Adrenal gland (tissue), 12 donors: ENCODE results near the gene COL18A1. TPM values are rescaled to one million over a fixed set of nuclear protein-coding genes. Genes with fewer than 3 reads are reported as not detected.

Experiments
- DNase-seq, 7 donors: peaks; one replicate each; pipeline ENCODE4 v3.0.0-alpha.2; 2019 to 2020
- H3K27ac ChIP-seq, 5 donors: fragments of 200-600 bp; sonication (generic) in 4 of 5; 1 replicate in 3 of 5; 2 replicates in 2 of 5; pipeline versions ENCODE4 v1.5.1 to v1.8.0; 2016 to 2020; ENCODE audit warnings: mild to moderate bottlenecking in 1 of 5
- H3K27me3 ChIP-seq: fragments of 200-600 bp; 2 replicates; pipeline ENCODE4 v1.8.0; 2021
- H3K36me3 ChIP-seq, 2 donors: fragments of 200-600 bp; replicated peaks in 1 of 2; 1 replicate in 1 of 2; 2 replicates in 1 of 2; pipeline versions ENCODE4 v1.5.1 to v1.8.0; 2018 to 2022
- H3K4me1 ChIP-seq, 2 donors: fragments of 200-600 bp; replicated peaks in 1 of 2; 1 replicate in 1 of 2; 2 replicates in 1 of 2; pipeline versions ENCODE4 v1.5.1 to v1.8.0; 2018 to 2021
- H3K4me3 ChIP-seq, 4 donors: fragments of 200-600 bp; sonication (generic) in 3 of 4; one replicate each; pipeline ENCODE4 v1.5.1; 2016 to 2018
- H3K9me3 ChIP-seq, 3 donors: fragments of 200-600 bp; sonication (generic) in 1 of 3; replicated peaks in 1 of 3; 1 replicate in 2 of 3; 2 replicates in 1 of 3; pipeline versions ENCODE4 v1.5.1 to v1.8.0; 2016 to 2021
- POLR2A ChIP-seq, 2 donors: fragments of 450-650 bp; IDR thresholded peaks; one replicate each; pipeline ENCODE4 v1.6.1; 2017; ENCODE audit warnings: antibody characterized with exemption in 2 of 2, mild to moderate bottlenecking in 2 of 2, moderate library complexity in 1 of 2
- WGBS, 4 donors: extraction: QIAGEN DNeasy Blood & Tissue Kit in 2 of 4; methylation state at CpG; one replicate each; pipeline versions ENCODE4 v1.1.5 to v1.1.7; 2013 to 2017; 5-methylcytosine and 5-hydroxymethylcytosine counted together
- intact Hi-C, 2 donors: fragments of 100-400 bp; cut with DNase I; formaldehyde crosslinking; loops; one replicate each; pipeline versions ENCODE4 v1.14.1 to v1.15.0; 2022 to 2023
- polyA plus RNA-seq, 3 donors: library from polyadenylated mRNA; stranded (reverse); fragments of 200-250 nt in 2 of 3; fragments of 350-450 nt in 1 of 3; fragmentation: Illumina TruSeq in 1 of 3; extraction: RNeasy Lipid Tissue Mini Kit (QIAGEN cat#74804) in 1 of 3; gene quantifications; one replicate each; pipeline ENCODE4 v1.2.3, GENCODE V29; 2013 to 2014
- total RNA-seq, 9 donors: library from RNA; depleted of rRNA in 4 of 9; stranded (reverse); fragments of >200 nt in 4 of 9; fragments of 120-200 nt in 1 of 9; fragmentation: NEBNext Ultra II Directional in 1 of 9; extraction: Animal tissue kit (Norgen Biotek cat#: 25700) in 1 of 9; gene quantifications; one replicate each; pipeline versions ENCODE4 v1.1.0 to v1.2.4, GENCODE V29; 2013 to 2023
- TF ChIP-seq, protein P1 (sequence below), 6 experiments: fragments of 450-650 bp in 4 of 6; fragments of 200-600 bp in 2 of 6; sonication (generic) in 1 of 6; IDR thresholded peaks; 1 replicate in 5 of 6; 2 replicates in 1 of 6; pipeline versions ENCODE4 v1.5.1 to v1.8.0; 2016 to 2021; ENCODE audit warnings: antibody characterized with exemption in 6 of 6, mild to moderate bottlenecking in 2 of 6, moderate library complexity in 1 of 6
- donor health status: healthy with polysubstance abuse.
- donor health status: Bipolar disorder and iron deficiency.
- donor health status: DM: yes; HTN: yes; CAD: no.
- donor health status: DM: no; HTN: no; CAD: no.
- donor health status: DM: no; HTN: no; CAD: no.
- donor health status: DM: yes; HTN: yes; CAD: no.

COL18A1 gene
- total and polyA plus RNA-seq, 12 donors = 10.9 to 244 (median 141) TPM

DNA sequence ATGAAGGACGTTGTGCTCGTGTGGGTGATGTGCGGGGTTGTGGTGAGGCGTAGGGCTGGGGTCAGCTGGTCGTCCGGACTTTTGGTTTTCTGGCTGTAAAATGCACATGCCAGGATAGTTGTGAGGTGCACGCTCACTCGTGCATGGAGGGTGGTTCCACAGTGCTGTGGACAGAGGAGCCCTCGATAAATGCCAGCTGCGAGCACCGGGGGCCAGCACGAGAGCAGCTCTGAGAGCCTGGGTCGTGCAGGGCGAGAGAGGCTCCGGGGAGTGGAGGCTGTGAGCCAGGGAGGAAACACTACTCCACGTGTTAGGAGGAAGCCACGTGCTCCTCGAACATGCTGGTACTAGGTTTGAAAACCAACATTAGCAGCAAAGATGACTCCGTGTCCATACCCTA is 39.4 kb downstream of the COL18A1 start:
- intact Hi-C loops = loop anchor here (5.0 kb wide), 2 partner anchors 137 to 302 kb away; no protein-coding TSS in a partner anchor

DNA sequence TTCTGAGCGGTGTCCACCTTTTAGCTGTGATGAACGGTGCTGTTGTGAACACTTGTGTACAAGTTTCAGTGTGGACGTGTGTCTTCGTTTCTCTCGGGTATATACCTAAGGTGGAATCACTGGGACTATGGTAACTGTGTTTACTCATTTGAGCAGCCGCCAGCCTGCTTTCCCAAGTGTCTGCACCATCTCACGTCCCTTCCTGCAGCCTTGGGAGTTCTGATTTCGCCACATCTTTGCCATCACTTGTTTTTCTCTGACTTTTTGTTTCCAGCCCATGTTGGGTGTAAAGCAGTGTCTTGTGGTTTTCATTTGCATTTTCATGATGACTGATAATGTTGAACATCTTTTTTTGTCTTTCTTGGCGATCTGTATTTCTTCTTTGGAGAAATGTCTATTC is 40.4 kb downstream of the COL18A1 start:
- 81 to 92% (median 87%) methylated on average over 9 of the region's 9 CpGs for WGBS, 4 donors
- H3K27ac ChIP-seq = no peak overlapping the region
- H3K9me3 ChIP-seq = no peaks in the 10 kb centered on the region
- no peaks in the 10 kb centered on the region for H3K4me1 ChIP-seq
- DNase-seq = no peak
- TF ChIP-seq, protein P1, sequence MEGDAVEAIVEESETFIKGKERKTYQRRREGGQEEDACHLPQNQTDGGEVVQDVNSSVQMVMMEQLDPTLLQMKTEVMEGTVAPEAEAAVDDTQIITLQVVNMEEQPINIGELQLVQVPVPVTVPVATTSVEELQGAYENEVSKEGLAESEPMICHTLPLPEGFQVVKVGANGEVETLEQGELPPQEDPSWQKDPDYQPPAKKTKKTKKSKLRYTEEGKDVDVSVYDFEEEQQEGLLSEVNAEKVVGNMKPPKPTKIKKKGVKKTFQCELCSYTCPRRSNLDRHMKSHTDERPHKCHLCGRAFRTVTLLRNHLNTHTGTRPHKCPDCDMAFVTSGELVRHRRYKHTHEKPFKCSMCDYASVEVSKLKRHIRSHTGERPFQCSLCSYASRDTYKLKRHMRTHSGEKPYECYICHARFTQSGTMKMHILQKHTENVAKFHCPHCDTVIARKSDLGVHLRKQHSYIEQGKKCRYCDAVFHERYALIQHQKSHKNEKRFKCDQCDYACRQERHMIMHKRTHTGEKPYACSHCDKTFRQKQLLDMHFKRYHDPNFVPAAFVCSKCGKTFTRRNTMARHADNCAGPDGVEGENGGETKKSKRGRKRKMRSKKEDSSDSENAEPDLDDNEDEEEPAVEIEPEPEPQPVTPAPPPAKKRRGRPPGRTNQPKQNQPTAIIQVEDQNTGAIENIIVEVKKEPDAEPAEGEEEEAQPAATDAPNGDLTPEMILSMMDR (IDR thresholded peaks at IDR 0.05) = no peak
- TF ChIP-seq POLR2A (IDR thresholded peaks at IDR 0.05) = no peak
- no peak overlapping the region for H3K4me3 ChIP-seq
- no peaks in the 10 kb centered on the region for H3K27me3 ChIP-seq
- H3K36me3 ChIP-seq = no peaks in the 10 kb centered on the region
- intact Hi-C loops = no loop called here

More for the DNA sequence above, 39.4 kb downstream of the COL18A1 start:
- H3K4me1 ChIP-seq = peaks cover 0 to 5% of the 10 kb centered on the region in 2 donors
- H3K27me3 ChIP-seq = no peaks in the 10 kb centered on the region
- WGBS, 4 donors = 79 to 88% (median 85%) methylated on average over 19 of the region's 19 CpGs
- DNase-seq = no peak
- TF ChIP-seq POLR2A (IDR thresholded peaks at IDR 0.05) = no peak
- TF ChIP-seq, protein P1 (IDR thresholded peaks at IDR 0.05) = no peak
- no peaks in the 10 kb centered on the region for H3K36me3 ChIP-seq
- H3K27ac ChIP-seq = no peak overlapping the region
- no peaks in the 10 kb centered on the region for H3K9me3 ChIP-seq
- H3K4me3 ChIP-seq = no peak overlapping the region

DNA sequence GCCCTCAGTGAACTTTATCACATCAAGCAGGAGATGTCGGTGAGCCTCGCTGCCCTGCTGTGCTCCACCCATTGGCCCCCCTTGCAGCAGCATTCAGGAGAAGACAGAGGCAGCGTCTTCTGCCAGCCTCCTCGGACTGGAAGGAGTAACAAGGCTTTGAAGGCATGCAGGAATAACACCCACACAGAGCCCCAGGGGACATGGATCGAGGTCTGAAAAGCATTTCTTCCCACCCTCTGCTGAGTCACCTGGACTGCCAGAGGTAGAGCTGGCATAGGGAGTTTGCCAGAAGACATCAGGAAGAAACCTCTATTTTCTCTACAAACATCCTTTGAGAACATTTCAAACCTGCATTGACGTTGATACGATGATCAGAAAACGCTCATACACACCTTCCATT is 42.9 kb downstream of the COL18A1 start:
- intact Hi-C loops = no loop called here
- no peaks in the 10 kb centered on the region for H3K9me3 ChIP-seq
- no peaks in the 10 kb centered on the region for H3K4me1 ChIP-seq
- H3K4me3 ChIP-seq = no peak overlapping the region
- H3K36me3 ChIP-seq = no peaks in the 10 kb centered on the region
- H3K27ac ChIP-seq = no peak overlapping the region
- no peak for DNase-seq
- TF ChIP-seq, protein P1 (IDR thresholded peaks at IDR 0.05) = no peak
- TF ChIP-seq POLR2A (IDR thresholded peaks at IDR 0.05) = no peak
- WGBS, 4 donors = 93 to 97% (median 93%) methylated on average over 6 to 8 of the region's 8 CpGs
- no peaks in the 10 kb centered on the region for H3K27me3 ChIP-seq

DNA sequence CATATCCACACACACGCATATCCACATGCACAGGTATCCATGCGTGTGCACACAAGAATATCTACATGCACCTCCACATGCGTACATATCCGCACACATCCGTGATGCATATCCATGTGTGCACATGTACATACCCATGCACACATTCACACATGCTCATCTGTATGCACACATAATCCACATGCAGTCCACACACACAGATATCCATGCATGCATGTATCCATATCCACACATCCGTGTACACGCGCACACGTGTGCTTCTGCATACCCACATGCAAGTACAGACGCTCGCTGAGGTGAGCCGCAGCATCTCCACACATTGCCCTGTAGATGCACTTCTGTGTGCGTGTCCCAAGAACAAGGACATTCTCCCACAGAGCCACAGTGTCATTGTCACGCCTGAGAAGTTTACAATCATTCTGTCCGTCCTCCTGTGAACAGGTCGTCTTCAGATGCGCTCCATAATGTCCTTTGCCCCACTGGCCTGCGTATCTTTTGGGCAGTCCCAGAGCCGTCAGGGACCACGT is 43.4 kb downstream of the COL18A1 start:
- H3K27ac ChIP-seq = no peak overlapping the region
- WGBS, 4 donors = 84 to 92% (median 91%) methylated on average over 20 of the region's 20 CpGs
- no peaks in the 10 kb centered on the region for H3K27me3 ChIP-seq
- intact Hi-C loops = no loop called here
- no peaks in the 10 kb centered on the region for H3K9me3 ChIP-seq
- no peak overlapping the region for H3K4me3 ChIP-seq
- TF ChIP-seq, protein P1 (IDR thresholded peaks at IDR 0.05) = no peak
- no peak for TF ChIP-seq POLR2A (IDR thresholded peaks at IDR 0.05)
- no peaks in the 10 kb centered on the region for H3K4me1 ChIP-seq
- no peak for DNase-seq
- H3K36me3 ChIP-seq = no peaks in the 10 kb centered on the region
